HCT116 (cell line): Measurements from ENCODE around the gene DTYMK. TPM values are rescaled to one million over a fixed set of nuclear protein-coding genes. Genes with fewer than 3 reads are reported as not detected.

Source experiments
- ATAC-seq: fragments of 200-7000 bp; cut with Tn5 transposase; 2 replicates; pipeline ENCODE4 v1.9.1; 2020; ENCODE audit warnings: mild to moderate bottlenecking, moderate library complexity
- BruUV-seq: library from RNA; stranded (reverse); fragments of 400-500 nt; replicated peaks from 2 replicates; lab custom pipeline; 2021; lab: Mats Ljungman, UMichigan
- CTCF ChIA-PET: fragments of 300-600 bp; sonication (Branson Sonifier 250); formaldehyde crosslinking; loops from one replicate; lab custom pipeline; 2021; ENCODE audit warnings: antibody characterized with exemption; lab: Charles Lee
- POLR2A ChIA-PET: fragments of 300-600, 350-600 bp; sonication (Branson Sonifier 250); formaldehyde crosslinking; loops from one replicate; lab custom pipeline; 2021; ENCODE audit warnings: antibody characterized with exemption; lab: Charles Lee
- RAD21 ChIA-PET, 2 experiments: fragments of 300-600 bp; sonication (Branson Sonifier 250); formaldehyde crosslinking; loops; one replicate each; lab custom pipeline; 2023; ENCODE audit warnings: low total read pairs in 2 of 2; ENCODE audit not compliant: uncharacterized antibody in 2 of 2, unreplicated experiment in 2 of 2, low non-redundant PET in 1 of 2; lab: Charles Lee
- DNase-seq: peaks from one replicate; pipeline ENCODE4 v3.0.0-alpha.2; 2010; ENCODE audit warnings: low read depth, low spot score
- H2AFZ ChIP-seq: fragments of 200-600 bp; shearing (Covaris generic), sonication (generic); 2 replicates; pipeline ENCODE4 v1.6.1; 2017; ENCODE audit warnings: low read depth, mixed run types, mixed read lengths, antibody characterized with exemption, low read length; ENCODE audit not compliant: poor library complexity, severe bottlenecking
- H3K27ac ChIP-seq: 2 replicates; pipeline ENCODE4 v1.5.1; 2012; ENCODE audit warnings: low read depth, low read length
- H3K27me3 ChIP-seq: fragments of 200-600 bp; sonication (generic); 2 replicates; pipeline ENCODE4 v1.6.1; 2016; ENCODE audit warnings: mixed run types, low read length, mixed read lengths; ENCODE audit not compliant: insufficient read depth
- H3K36me3 ChIP-seq, 2 experiments: fragments of 200-500 bp in 1 of 2; fragments of 200-600 bp in 1 of 2; sonication (Bioruptor generic) in 1 of 2; sonication (generic) in 1 of 2; 2 replicates each; pipeline versions ENCODE4 v1.5.1 to v1.6.1; 2014 to 2016; ENCODE audit warnings: low read length in 2 of 2, inconsistent platforms in 1 of 2, mixed read lengths in 1 of 2, mixed run types in 1 of 2; ENCODE audit not compliant: insufficient read depth in 2 of 2, control insufficient read depth in 1 of 2
- H3K4me1 ChIP-seq, 2 experiments: fragments of 200-600 bp in 1 of 2; sonication (generic) in 1 of 2; 2 replicates each; pipeline versions ENCODE4 v1.5.1 to v1.6.1; 2012 to 2017; ENCODE audit warnings: low read length in 2 of 2, inconsistent platforms in 1 of 2, mild to moderate bottlenecking in 1 of 2, mixed read lengths in 1 of 2, mixed run types in 1 of 2, moderate library complexity in 1 of 2; ENCODE audit not compliant: insufficient read depth in 2 of 2, control insufficient read depth in 1 of 2
- H3K4me2 ChIP-seq: fragments of 200-600 bp; sonication (generic); 2 replicates; pipeline ENCODE4 v1.6.1; 2017; ENCODE audit warnings: mixed run types, low read length, mixed read lengths
- H3K4me3 ChIP-seq, 2 experiments: fragments of 200-600 bp in 1 of 2; sonication (generic) in 1 of 2; replicated peaks in 1 of 2; 2 replicates each; pipeline ENCODE4 v1.5.1; 2011 to 2016; ENCODE audit warnings: low read length in 2 of 2, control low read depth in 1 of 2, low read depth in 1 of 2, mild to moderate bottlenecking in 1 of 2, mixed read lengths in 1 of 2, mixed run types in 1 of 2
- H3K79me2 ChIP-seq: fragments of 200-600 bp; sonication (generic); 2 replicates; pipeline ENCODE4 v1.6.1; 2017; ENCODE audit warnings: mild to moderate bottlenecking, mixed run types, low read length, moderate library complexity, mixed read lengths; ENCODE audit not compliant: insufficient read depth
- H3K9ac ChIP-seq: fragments of 200-600 bp; sonication (generic); 2 replicates; pipeline ENCODE4 v1.6.1; 2016; ENCODE audit warnings: low read length, mixed read lengths
- H3K9me2 ChIP-seq: fragments of 200-600 bp; sonication (generic), shearing (Covaris generic); 2 replicates; pipeline ENCODE4 v1.6.1; 2017; ENCODE audit warnings: mixed run types, mild to moderate bottlenecking, moderate library complexity; ENCODE audit not compliant: insufficient read depth
- H3K9me3 ChIP-seq, 2 experiments: fragments of 200-500 bp in 1 of 2; fragments of 200-600 bp in 1 of 2; sonication (Bioruptor generic) in 1 of 2; sonication (generic) in 1 of 2; 2 replicates each; pipeline ENCODE4 v1.6.1; 2014 to 2017; ENCODE audit warnings: low read length in 2 of 2, mixed read lengths in 2 of 2, inconsistent platforms in 1 of 2, low read depth in 1 of 2, mild to moderate bottlenecking in 1 of 2, mixed run types in 1 of 2, moderate library complexity in 1 of 2; ENCODE audit not compliant: control insufficient read depth in 1 of 2, insufficient read depth in 1 of 2
- H4K20me1 ChIP-seq: fragments of 200-600 bp; sonication (generic), shearing (Covaris generic); 2 replicates; pipeline ENCODE4 v1.6.1; 2017; ENCODE audit warnings: mixed run types, mild to moderate bottlenecking, moderate library complexity; ENCODE audit not compliant: insufficient read depth
- FOSL1 ChIP-seq: IDR thresholded peaks from 2 replicates; pipeline ENCODE4 v1.6.1; 2012; ENCODE audit warnings: low read depth
- RAD21 ChIP-seq: IDR thresholded peaks from 2 replicates; pipeline ENCODE4 v1.6.1; 2012; ENCODE audit warnings: low read depth, mild to moderate bottlenecking
- ZFX ChIP-seq: fragments of 450-650 bp; IDR thresholded peaks from 2 replicates; pipeline ENCODE4 v1.6.1; 2017
- intact Hi-C: fragments of 100-400 bp; cut with micrococcal nuclease; formaldehyde crosslinking; loops from 2 replicates; pipeline ENCODE4 v1.10.0; 2022
- total RNA-seq: library from RNA; stranded (reverse); gene quantifications from one replicate; pipeline ENCODE4 v1.2.1, GENCODE V29; 2021; ENCODE audit not compliant: unreplicated experiment
- TF ChIP-seq, protein P1 (sequence below), 3 experiments: fragments of 200-600 bp in 1 of 3; sonication (generic) in 1 of 3; IDR thresholded peaks in 2 of 3; conservative IDR thresholded peaks in 1 of 3; 2 replicates each; pipeline ENCODE4 v1.5.1; 2012 to 2017; ENCODE audit warnings: low read depth in 2 of 3, low read length in 2 of 3, antibody characterized with exemption in 1 of 3, borderline replicate concordance in 1 of 3, control low read depth in 1 of 3, mild to moderate bottlenecking in 1 of 3, mixed read lengths in 1 of 3, mixed run types in 1 of 3, moderate library complexity in 1 of 3; ENCODE audit not compliant: insufficient read depth in 1 of 3

DTYMK gene
- total RNA-seq, 1 experiment from 2014 or later: 83.3 TPM

GRCh38 chr2:241660593-241661213 is 25.9 kb downstream of the DTYMK start:
- ATAC-seq: no peak
- 0 out of 2 replicates have a peak, but pooled peaks cover under 1% of the 10 kb centered on the region for H4K20me1 ChIP-seq
- no peak for DNase-seq
- H3K4me2 ChIP-seq: no peak overlapping the region
- H3K9ac ChIP-seq: no peak overlapping the region
- H3K27ac ChIP-seq: no peak overlapping the region
- no peaks in the 10 kb centered on the region for H3K9me2 ChIP-seq
- RAD21 ChIA-PET: no interaction called here
- H3K27me3 ChIP-seq: no peaks in the 10 kb centered on the region
- no peaks in the 10 kb centered on the region; the same call in 1 of the 2 replicates for H3K79me2 ChIP-seq
- peaks cover 12 to 20% of the 10 kb centered on the region in 2 experiments; a peak in 3 of 4 replicates for H3K36me3 ChIP-seq
- H3K4me3 ChIP-seq: no peak overlapping the region
- CTCF ChIA-PET: no interaction called here
- H3K9me3 ChIP-seq: no peaks in the 10 kb centered on the region
- no TSS peak for BruUV-seq
- POLR2A ChIA-PET: no interaction called here
- peaks cover 0 to 5% of the 10 kb centered on the region in 2 experiments; a peak in 1 of 4 replicates for H3K4me1 ChIP-seq
- no peak for TF ChIP-seq FOSL1
- intact Hi-C loops: no loop called here
- H2AFZ ChIP-seq: no peak overlapping the region

DNA sequence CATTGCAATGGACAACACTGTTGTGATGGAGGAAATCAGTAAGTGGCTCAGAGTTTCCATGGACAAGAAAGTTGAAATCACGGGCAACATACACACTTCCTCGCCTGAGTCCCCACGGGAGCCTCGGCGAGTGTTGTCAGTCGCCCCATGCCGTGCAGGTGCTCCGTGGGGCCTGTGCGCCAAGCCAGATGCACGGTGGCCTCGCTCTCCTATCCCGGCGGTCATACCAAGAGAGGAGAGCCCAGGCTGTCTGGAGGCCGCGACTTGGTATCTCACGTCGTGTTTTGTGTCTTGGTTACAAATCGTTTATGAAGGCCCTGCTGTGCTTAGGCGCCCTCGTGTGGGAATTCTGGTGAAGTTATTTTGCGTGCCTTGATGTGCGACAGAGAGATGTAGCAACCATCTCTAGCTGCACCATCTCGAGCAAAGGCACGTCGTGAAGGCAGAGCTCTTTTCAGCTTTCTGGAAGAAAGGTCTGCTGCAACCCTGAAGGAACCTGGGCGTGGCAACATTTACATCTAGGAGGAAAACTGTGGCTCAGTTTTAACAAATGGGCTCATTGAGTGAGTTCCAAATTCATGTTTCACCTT is 27.4 kb downstream of the DTYMK start:
- BruUV-seq: no TSS peak
- Histone ChIP-seq H2AFZ (no peak overlapping the region), H3K79me2 (no peaks in the 10 kb centered on the region; the same call in 1 of the 2 replicates), H3K9ac (no peak overlapping the region), H3K27ac (no peak overlapping the region), H3K27me3 (no peaks in the 10 kb centered on the region), H3K4me1 (no peaks in the 10 kb centered on the region), H3K36me3 (peaks cover 23 to 29% of the 10 kb centered on the region in 2 experiments; a peak in 3 of 4 replicates)
- ChIA-PET RAD21 (interaction anchor here in 1 of 2 experiments (0.6 kb wide), 1 partner anchor 109 kb away, joined by 4 read pairs; no protein-coding TSS in a partner anchor), POLR2A (no interaction called here)
- DNase-seq (no peak), ATAC-seq (peak; percentile 76)
- intact Hi-C loops: loop anchor here (1.0 kb wide), 1 partner anchor 110 kb away; no protein-coding TSS in a partner anchor
- TF ChIP-seq, protein P1, sequence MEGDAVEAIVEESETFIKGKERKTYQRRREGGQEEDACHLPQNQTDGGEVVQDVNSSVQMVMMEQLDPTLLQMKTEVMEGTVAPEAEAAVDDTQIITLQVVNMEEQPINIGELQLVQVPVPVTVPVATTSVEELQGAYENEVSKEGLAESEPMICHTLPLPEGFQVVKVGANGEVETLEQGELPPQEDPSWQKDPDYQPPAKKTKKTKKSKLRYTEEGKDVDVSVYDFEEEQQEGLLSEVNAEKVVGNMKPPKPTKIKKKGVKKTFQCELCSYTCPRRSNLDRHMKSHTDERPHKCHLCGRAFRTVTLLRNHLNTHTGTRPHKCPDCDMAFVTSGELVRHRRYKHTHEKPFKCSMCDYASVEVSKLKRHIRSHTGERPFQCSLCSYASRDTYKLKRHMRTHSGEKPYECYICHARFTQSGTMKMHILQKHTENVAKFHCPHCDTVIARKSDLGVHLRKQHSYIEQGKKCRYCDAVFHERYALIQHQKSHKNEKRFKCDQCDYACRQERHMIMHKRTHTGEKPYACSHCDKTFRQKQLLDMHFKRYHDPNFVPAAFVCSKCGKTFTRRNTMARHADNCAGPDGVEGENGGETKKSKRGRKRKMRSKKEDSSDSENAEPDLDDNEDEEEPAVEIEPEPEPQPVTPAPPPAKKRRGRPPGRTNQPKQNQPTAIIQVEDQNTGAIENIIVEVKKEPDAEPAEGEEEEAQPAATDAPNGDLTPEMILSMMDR (IDR thresholded peaks at IDR 0.05 in 2 of 3, conservative IDR thresholded peaks at IDR 0.05 in 1 of 3; ENCODE audit: borderline replicate concordance in 1 of 3, insufficient read depth in 1 of 3, low read depth in 2 of 3, low read length in 2 of 3): peak; percentile 38 to 62 (median 54); a peak in 4 of 6 replicates
- no peak for TF ChIP-seq ZFX
- TF ChIP-seq RAD21: peak; percentile 69
- TF ChIP-seq, all 23 proteins: peak for 2
- H3K9me3 ChIP-seq: no peaks in the 10 kb centered on the region
- CTCF ChIA-PET: no interaction called here
- H4K20me1 ChIP-seq: no peaks in the 10 kb centered on the region
- H3K4me2 ChIP-seq: no peak overlapping the region
- no peaks in the 10 kb centered on the region for H3K9me2 ChIP-seq
- H3K4me3 ChIP-seq: no peak overlapping the region
